Keratinocyte (primary cell): ENCODE measurements around the gene ARHGAP18. TPM values are rescaled to one million over a fixed set of nuclear protein-coding genes. Genes with fewer than 3 reads are reported as not detected.

ENCODE experiments used
- DNase-seq: peaks from one replicate; pipeline ENCODE4 v3.0.0-alpha.2; 2011; ENCODE audit warnings: low read depth, missing footprints, low spot score
- FAIRE-seq: peaks from 2 replicates; lab custom pipeline; 2011; peaks lifted over from hg19 to GRCh38; lab: Jason Lieb, UNC
- H2AFZ ChIP-seq: 2 replicates; pipeline ENCODE4 v1.6.0; 2012; ENCODE audit warnings: low read length, control low read depth, inconsistent platforms; ENCODE audit not compliant: control insufficient read depth
- H3K27ac ChIP-seq: 2 replicates; pipeline ENCODE4 v1.5.1; 2011; ENCODE audit warnings: low read length; ENCODE audit not compliant: control insufficient read depth, insufficient read depth
- H3K27me3 ChIP-seq: 3 replicates; pipeline ENCODE4 v1.6.0; 2011; ENCODE audit warnings: low read length; ENCODE audit not compliant: control insufficient read depth, insufficient read depth; ENCODE audit errors: extremely low read depth
- H3K36me3 ChIP-seq, 2 experiments: 2 replicates in 1 of 2; 3 replicates in 1 of 2; pipeline ENCODE4 v1.5.1; 2011; ENCODE audit warnings: low read length in 2 of 2, mild to moderate bottlenecking in 1 of 2; ENCODE audit not compliant: control insufficient read depth in 2 of 2, insufficient read depth in 2 of 2; ENCODE audit errors: extremely low read depth in 1 of 2
- H3K4me1 ChIP-seq: 3 replicates; pipeline ENCODE4 v1.5.1; 2011; ENCODE audit warnings: low read length; ENCODE audit not compliant: control insufficient read depth, insufficient read depth; ENCODE audit errors: extremely low read depth
- H3K4me2 ChIP-seq: 3 replicates; pipeline ENCODE4 v1.6.0; 2011; ENCODE audit warnings: low read depth, low read length; ENCODE audit not compliant: control insufficient read depth, insufficient read depth; ENCODE audit errors: extremely low read depth
- H3K4me3 ChIP-seq, 3 experiments: fragments of 200-600 bp in 1 of 3; sonication (generic) in 1 of 3; 2 replicates in 2 of 3; 3 replicates in 1 of 3; pipeline ENCODE4 v1.5.1; 2011 to 2016; ENCODE audit warnings: low read length in 3 of 3, mild to moderate bottlenecking in 3 of 3, control low read depth in 2 of 3, inconsistent platforms in 1 of 3, low read depth in 1 of 3, mixed read lengths in 1 of 3, mixed run types in 1 of 3, moderate library complexity in 1 of 3; ENCODE audit not compliant: control insufficient read depth in 2 of 3, insufficient read depth in 2 of 3; ENCODE audit errors: extremely low read depth in 1 of 3
- H3K79me2 ChIP-seq: 2 replicates; pipeline ENCODE4 v1.6.0; 2012; ENCODE audit warnings: low read length; ENCODE audit not compliant: control insufficient read depth, insufficient read depth
- H3K9ac ChIP-seq: 3 replicates; pipeline ENCODE4 v1.6.0; 2011; ENCODE audit warnings: low read length; ENCODE audit not compliant: control insufficient read depth, insufficient read depth; ENCODE audit errors: extremely low read depth
- H3K9me1 ChIP-seq: 3 replicates; pipeline ENCODE4 v1.6.0; 2011; ENCODE audit warnings: low read length; ENCODE audit not compliant: control insufficient read depth, insufficient read depth; ENCODE audit errors: extremely low read depth
- H3K9me3 ChIP-seq: 2 replicates; pipeline ENCODE4 v1.5.1; 2012; ENCODE audit warnings: low read depth, low read length; ENCODE audit not compliant: control insufficient read depth
- H4K20me1 ChIP-seq: 3 replicates; pipeline ENCODE4 v1.6.0; 2011; ENCODE audit warnings: low read length; ENCODE audit not compliant: control insufficient read depth, insufficient read depth; ENCODE audit errors: extremely low read depth
- CTCF ChIP-seq, 3 experiments: IDR thresholded peaks in 1 of 3; conservative IDR thresholded peaks in 1 of 3; optimal IDR thresholded peaks in 1 of 3; 2 replicates in 2 of 3; 3 replicates in 1 of 3; pipeline versions ENCODE3 to v1.5.1; 2011; ENCODE audit warnings: low read length in 3 of 3, mild to moderate bottlenecking in 3 of 3, moderate library complexity in 2 of 3, control low read depth in 1 of 3, inconsistent platforms in 1 of 3; ENCODE audit not compliant: insufficient read depth in 2 of 3; ENCODE audit errors: extremely low read depth in 1 of 3
- EZH2 ChIP-seq: IDR thresholded peaks from one replicate; pipeline ENCODE4 v1.6.1; 2012; ENCODE audit warnings: inconsistent platforms, mild to moderate bottlenecking, low read length, moderate library complexity
- dilution Hi-C: fragments of 300-500 bp; cut with MboI; formaldehyde crosslinking; loops from one replicate; pipeline ENCODE4 v1.7.0; 2020; ENCODE audit warnings: low sequenced_read_pairs; ENCODE audit not compliant: extremely low pct_ligation_motif_present
- polyA plus RNA-seq, 5 experiments: library from polyadenylated mRNA; depleted of rRNA in 3 of 5; stranded (reverse) in 3 of 5; stranded (forward) in 1 of 5; unstranded in 1 of 5; fragments of >200 nt; gene quantifications; 1 replicate in 1 of 5; 2 replicates in 3 of 5; 3 replicates in 1 of 5; pipeline versions ENCODE4 v1.2.1 to v1.2.3, GENCODE V29; 2011 to 2012; ENCODE audit warnings: missing spikeins in 2 of 5, low read depth in 1 of 5, low replicate concordance in 1 of 5

Gene ARHGAP18
- polyA plus RNA-seq, 1 donor (not counting 4 experiments of a cell fraction or from before 2014, with no cell fraction given) = 17.7 TPM

GRCh38 chr6:129733290-129733689 lies 23.3 kb upstream of the ARHGAP18 start:
- DNase-seq (no peak), FAIRE-seq (peak; percentile 57)
- Histone ChIP-seq H3K27ac (no peak overlapping the region), H2AFZ (no peak overlapping the region), H4K20me1 (no peaks in the 10 kb centered on the region), H3K9ac (no peak overlapping the region), H3K4me1 (peaks cover 22% of the 10 kb centered on the region), H3K9me3 (no peaks in the 10 kb centered on the region), H3K4me3 (no peak overlapping the region), H3K9me1 (no peaks in the 10 kb centered on the region), H3K36me3 (no peaks in the 10 kb centered on the region), H3K79me2 (no peaks in the 10 kb centered on the region), H3K27me3 (no peaks in the 10 kb centered on the region), H3K4me2 (no peak overlapping the region)
- dilution Hi-C loops = no loop called here
- TF ChIP-seq CTCF (optimal IDR thresholded peaks at IDR 0.05 in 1 of 3, IDR thresholded peaks at IDR 0.05 in 1 of 3, conservative IDR thresholded peaks at IDR 0.05 in 1 of 3; ENCODE audit: extremely low read depth in 1 of 3, insufficient read depth in 2 of 3, low read length in 3 of 3) (peak in 1 of 3 experiments; percentile 44), EZH2 (no peak)

GRCh38 chr6:129732542-129732941 lies 22.6 kb upstream of the ARHGAP18 start:
- H3K4me1 ChIP-seq = peaks cover 22% of the 10 kb centered on the region
- H3K79me2 ChIP-seq = no peaks in the 10 kb centered on the region
- no peak overlapping the region for H3K4me3 ChIP-seq
- peak overlapping the region; percentile 46 for H3K4me2 ChIP-seq
- no peaks in the 10 kb centered on the region for H3K9me3 ChIP-seq
- no peak overlapping the region for H3K9ac ChIP-seq
- no peaks in the 10 kb centered on the region for H3K9me1 ChIP-seq
- H4K20me1 ChIP-seq = no peaks in the 10 kb centered on the region
- DNase-seq (no peak), FAIRE-seq (peak; percentile 69)
- no peaks in the 10 kb centered on the region for H3K36me3 ChIP-seq
- TF ChIP-seq EZH2 = no peak
- TF ChIP-seq CTCF (optimal IDR thresholded peaks at IDR 0.05 in 1 of 3, IDR thresholded peaks at IDR 0.05 in 1 of 3, conservative IDR thresholded peaks at IDR 0.05 in 1 of 3; ENCODE audit: extremely low read depth in 1 of 3, insufficient read depth in 2 of 3, low read length in 3 of 3) = no peak
- dilution Hi-C loops = no loop called here
- no peak overlapping the region for H3K27ac ChIP-seq
- no peaks in the 10 kb centered on the region for H3K27me3 ChIP-seq
- H2AFZ ChIP-seq = no peak overlapping the region
